ENCODE results near the gene TET3. TPM values are rescaled to one million over a fixed set of nuclear protein-coding genes. Genes with fewer than 3 reads are reported as not detected.

TET3 gene
- polyA plus RNA-seq, 1 of the 3 experiments (the other 2 are of a cell fraction): 1.6 TPM

- no peaks in the 10 kb centered on the region for H3K9me3 ChIP-seq
- no peak overlapping the region for H3K27ac ChIP-seq (ENCODE audit: low read depth in 2 of 2, low read length in 1 of 2)
- H4K20me1 ChIP-seq (ENCODE audit: insufficient read depth): peaks cover 19% of the 10 kb centered on the region; the same call in 1 of the 2 replicates
- no peak overlapping the region for H3K9ac ChIP-seq
- 82% methylated on average over 12 of the region's 12 CpGs for WGBS (ENCODE audit: low lambda C conversion rate)
- no peak overlapping the region for H3K4me2 ChIP-seq
- DNase-seq: no peak
- no peak overlapping the region for H2AFZ ChIP-seq (ENCODE audit: low read depth)
- H3K4me1 ChIP-seq (ENCODE audit: control insufficient read depth in 1 of 2, insufficient read depth in 2 of 2, low read depth in 1 of 2, low read length in 1 of 2): no peaks in the 10 kb centered on the region; a peak in 1 of 4 replicates
- H3K36me3 ChIP-seq (replicated peaks in 1 of 2; ENCODE audit: control insufficient read depth in 1 of 2, insufficient read depth in 2 of 2, low read length in 1 of 2): peaks cover 67 to 71% of the 10 kb centered on the region in 2 experiments
- H3K9me2 ChIP-seq: no peaks in the 10 kb centered on the region
- TF ChIP-seq NFIC (IDR thresholded peaks at IDR 0.05; ENCODE audit: borderline replicate concordance) (no peak), FOSL2 (IDR thresholded peaks at IDR 0.05; ENCODE audit: borderline replicate concordance, low read depth) (no peak), GATA2 (CRISPR knock-in tag; IDR thresholded peaks at IDR 0.05) (no peak), EZH2phosphoT487 (IDR thresholded peaks at IDR 0.05; ENCODE audit: borderline replicate concordance, low read depth) (no peak), JUND (IDR thresholded peaks at IDR 0.05) (no peak), CHD2 (IDR thresholded peaks at IDR 0.05; ENCODE audit: low read length, partially characterized antibody) (no peak), SIN3A (IDR thresholded peaks at IDR 0.05; ENCODE audit: borderline replicate concordance, low read depth, low read length) (no peak), RFX5 (IDR thresholded peaks at IDR 0.05; ENCODE audit: low read length) (no peak), POLR2AphosphoS5 (IDR thresholded peaks at IDR 0.05; ENCODE audit: low read depth, low read length) (no peak)
- TF ChIP-seq, protein P1, sequence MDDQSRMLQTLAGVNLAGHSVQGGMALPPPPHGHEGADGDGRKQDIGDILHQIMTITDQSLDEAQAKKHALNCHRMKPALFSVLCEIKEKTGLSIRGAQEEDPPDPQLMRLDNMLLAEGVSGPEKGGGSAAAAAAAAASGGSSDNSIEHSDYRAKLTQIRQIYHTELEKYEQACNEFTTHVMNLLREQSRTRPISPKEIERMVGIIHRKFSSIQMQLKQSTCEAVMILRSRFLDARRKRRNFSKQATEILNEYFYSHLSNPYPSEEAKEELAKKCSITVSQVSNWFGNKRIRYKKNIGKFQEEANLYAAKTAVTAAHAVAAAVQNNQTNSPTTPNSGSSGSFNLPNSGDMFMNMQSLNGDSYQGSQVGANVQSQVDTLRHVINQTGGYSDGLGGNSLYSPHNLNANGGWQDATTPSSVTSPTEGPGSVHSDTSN (IDR thresholded peaks at IDR 0.05): no peak
- ChIA-PET POLR2A (no interaction called here), CTCF (interaction anchor here (0.6 to 0.8 kb wide), 2 partner anchors 133 to 145 kb away, joined by 3 read pairs; no protein-coding TSS in a partner anchor)
- no peaks in the 10 kb centered on the region for H3F3A ChIP-seq (replicated peaks; ENCODE audit: insufficient read depth)
- no peak overlapping the region for H3K4me3 ChIP-seq (ENCODE audit: low read depth in 2 of 2, low read length in 1 of 2)
- peaks cover 14% of the 10 kb centered on the region; the same call in 1 of the 2 replicates for H3K79me2 ChIP-seq (ENCODE audit: insufficient read depth)
- H3K27me3 ChIP-seq (ENCODE audit: insufficient read depth): no peaks in the 10 kb centered on the region
These were observed 31.9 kb upstream of the TET3 start for GRCh38 chr2:73952499-73953446.

GRCh38 chr2:73956218-73956865, 28.4 kb upstream of the TET3 start:
- no peak overlapping the region for H2AFZ ChIP-seq (ENCODE audit: low read depth)
- 93% methylated on average over 5 of the region's 5 CpGs for WGBS (ENCODE audit: low lambda C conversion rate)
- no peaks in the 10 kb centered on the region for H3K9me2 ChIP-seq
- H3K4me2 ChIP-seq: no peak overlapping the region
- ChIA-PET CTCF (interaction anchor here (0.7 to 1.7 kb wide), 2 partner anchors 14 to 46 kb away, joined by 3 read pairs; no protein-coding TSS in a partner anchor), POLR2A (no interaction called here)
- H4K20me1 ChIP-seq (ENCODE audit: insufficient read depth): peaks cover 16% of the 10 kb centered on the region; the same call in 1 of the 2 replicates
- no peak overlapping the region for H3K9ac ChIP-seq
- peaks cover 5% of the 10 kb centered on the region for H3F3A ChIP-seq (replicated peaks; ENCODE audit: insufficient read depth)
- no peaks in the 10 kb centered on the region for H3K9me3 ChIP-seq
- DNase-seq: no peak
- peaks cover 54 to 59% of the 10 kb centered on the region in 2 experiments for H3K36me3 ChIP-seq (replicated peaks in 1 of 2; ENCODE audit: control insufficient read depth in 1 of 2, insufficient read depth in 2 of 2, low read length in 1 of 2)
- no peaks in the 10 kb centered on the region; the same call in 1 of the 2 replicates for H3K79me2 ChIP-seq (ENCODE audit: insufficient read depth)
- no peaks in the 10 kb centered on the region; a peak in 1 of 4 replicates for H3K4me1 ChIP-seq (ENCODE audit: control insufficient read depth in 1 of 2, insufficient read depth in 2 of 2, low read depth in 1 of 2, low read length in 1 of 2)
- H3K27me3 ChIP-seq (ENCODE audit: insufficient read depth): no peaks in the 10 kb centered on the region
- no peak overlapping the region for H3K4me3 ChIP-seq (ENCODE audit: low read depth in 2 of 2, low read length in 1 of 2)
- H3K27ac ChIP-seq (ENCODE audit: low read depth in 2 of 2, low read length in 1 of 2): no peak overlapping the region
- no peak for TF ChIP-seq MEF2A (IDR thresholded peaks at IDR 0.05; ENCODE audit: borderline replicate concordance, low read depth)
- no peak for TF ChIP-seq MXI1 (IDR thresholded peaks at IDR 0.05; ENCODE audit: low read depth, low read length)
- no peak for TF ChIP-seq GABPA (IDR thresholded peaks at IDR 0.05; ENCODE audit: low read depth)
- TF ChIP-seq, protein P2, sequence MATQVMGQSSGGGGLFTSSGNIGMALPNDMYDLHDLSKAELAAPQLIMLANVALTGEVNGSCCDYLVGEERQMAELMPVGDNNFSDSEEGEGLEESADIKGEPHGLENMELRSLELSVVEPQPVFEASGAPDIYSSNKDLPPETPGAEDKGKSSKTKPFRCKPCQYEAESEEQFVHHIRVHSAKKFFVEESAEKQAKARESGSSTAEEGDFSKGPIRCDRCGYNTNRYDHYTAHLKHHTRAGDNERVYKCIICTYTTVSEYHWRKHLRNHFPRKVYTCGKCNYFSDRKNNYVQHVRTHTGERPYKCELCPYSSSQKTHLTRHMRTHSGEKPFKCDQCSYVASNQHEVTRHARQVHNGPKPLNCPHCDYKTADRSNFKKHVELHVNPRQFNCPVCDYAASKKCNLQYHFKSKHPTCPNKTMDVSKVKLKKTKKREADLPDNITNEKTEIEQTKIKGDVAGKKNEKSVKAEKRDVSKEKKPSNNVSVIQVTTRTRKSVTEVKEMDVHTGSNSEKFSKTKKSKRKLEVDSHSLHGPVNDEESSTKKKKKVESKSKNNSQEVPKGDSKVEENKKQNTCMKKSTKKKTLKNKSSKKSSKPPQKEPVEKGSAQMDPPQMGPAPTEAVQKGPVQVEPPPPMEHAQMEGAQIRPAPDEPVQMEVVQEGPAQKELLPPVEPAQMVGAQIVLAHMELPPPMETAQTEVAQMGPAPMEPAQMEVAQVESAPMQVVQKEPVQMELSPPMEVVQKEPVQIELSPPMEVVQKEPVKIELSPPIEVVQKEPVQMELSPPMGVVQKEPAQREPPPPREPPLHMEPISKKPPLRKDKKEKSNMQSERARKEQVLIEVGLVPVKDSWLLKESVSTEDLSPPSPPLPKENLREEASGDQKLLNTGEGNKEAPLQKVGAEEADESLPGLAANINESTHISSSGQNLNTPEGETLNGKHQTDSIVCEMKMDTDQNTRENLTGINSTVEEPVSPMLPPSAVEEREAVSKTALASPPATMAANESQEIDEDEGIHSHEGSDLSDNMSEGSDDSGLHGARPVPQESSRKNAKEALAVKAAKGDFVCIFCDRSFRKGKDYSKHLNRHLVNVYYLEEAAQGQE (IDR thresholded peaks at IDR 0.05; ENCODE audit: low read depth, low read length): no peak
- TF ChIP-seq, protein P3, sequence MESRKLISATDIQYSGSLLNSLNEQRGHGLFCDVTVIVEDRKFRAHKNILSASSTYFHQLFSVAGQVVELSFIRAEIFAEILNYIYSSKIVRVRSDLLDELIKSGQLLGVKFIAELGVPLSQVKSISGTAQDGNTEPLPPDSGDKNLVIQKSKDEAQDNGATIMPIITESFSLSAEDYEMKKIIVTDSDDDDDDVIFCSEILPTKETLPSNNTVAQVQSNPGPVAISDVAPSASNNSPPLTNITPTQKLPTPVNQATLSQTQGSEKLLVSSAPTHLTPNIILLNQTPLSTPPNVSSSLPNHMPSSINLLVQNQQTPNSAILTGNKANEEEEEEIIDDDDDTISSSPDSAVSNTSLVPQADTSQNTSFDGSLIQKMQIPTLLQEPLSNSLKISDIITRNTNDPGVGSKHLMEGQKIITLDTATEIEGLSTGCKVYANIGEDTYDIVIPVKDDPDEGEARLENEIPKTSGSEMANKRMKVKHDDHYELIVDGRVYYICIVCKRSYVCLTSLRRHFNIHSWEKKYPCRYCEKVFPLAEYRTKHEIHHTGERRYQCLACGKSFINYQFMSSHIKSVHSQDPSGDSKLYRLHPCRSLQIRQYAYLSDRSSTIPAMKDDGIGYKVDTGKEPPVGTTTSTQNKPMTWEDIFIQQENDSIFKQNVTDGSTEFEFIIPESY (IDR thresholded peaks at IDR 0.05; ENCODE audit: borderline replicate concordance, low read depth): no peak
- TF ChIP-seq TAF1 (IDR thresholded peaks at IDR 0.05; ENCODE audit: borderline replicate concordance, low read depth, low read length): no peak
- TF ChIP-seq, protein P1 (IDR thresholded peaks at IDR 0.05): no peak
- no peak for TF ChIP-seq GATA2 (CRISPR knock-in tag; IDR thresholded peaks at IDR 0.05)
